ENCODE data around the gene PREX1. TPM values are rescaled to one million over a fixed set of nuclear protein-coding genes. Genes with fewer than 3 reads are reported as not detected.
A peak's percentile ranks its signal among the peaks of the same experiment; 100 is the strongest.

The PREX1 gene
- total RNA-seq, 1 donor = 14.1 TPM

- Histone ChIP-seq H3K27ac (ENCODE audit: low read depth, low read length) (no peak overlapping the region), H3K4me3 (ENCODE audit: insufficient read depth, low read length) (no peak overlapping the region), H3K79me2 (ENCODE audit: insufficient read depth, low read length) (no peaks in the 10 kb centered on the region), H2AFZ (ENCODE audit: low read length) (no peak overlapping the region), H3K9me3 (ENCODE audit: low read depth, low read length) (peaks cover 3% of the 10 kb centered on the region), H3K36me3 (ENCODE audit: insufficient read depth, low read length) (no peaks in the 10 kb centered on the region), H4K20me1 (ENCODE audit: insufficient read depth, low read length) (no peaks in the 10 kb centered on the region), H3K27me3 (ENCODE audit: insufficient read depth, low read length) (no peaks in the 10 kb centered on the region), H3K4me2 (ENCODE audit: insufficient read depth, low read length) (no peak overlapping the region), H3K4me1 (ENCODE audit: insufficient read depth, low read length) (no peaks in the 10 kb centered on the region)
- no peak for TF ChIP-seq CTCF (IDR thresholded peaks at IDR 0.05; ENCODE audit: extremely low read depth, low read depth, low read length)
- DNase-seq (ENCODE audit: insufficient read length, low spot score, missing footprints) = peak; percentile 47
Measured at GRCh38 chr20:48597521-48598302, 230.1 kb downstream of the PREX1 start.

- Histone ChIP-seq H3K9me3 (ENCODE audit: low read depth, low read length) (peaks cover 3% of the 10 kb centered on the region), H3K4me1 (ENCODE audit: insufficient read depth, low read length) (no peaks in the 10 kb centered on the region), H3K4me2 (ENCODE audit: insufficient read depth, low read length) (no peak overlapping the region), H2AFZ (ENCODE audit: low read length) (no peak overlapping the region), H3K4me3 (ENCODE audit: insufficient read depth, low read length) (no peak overlapping the region), H3K79me2 (ENCODE audit: insufficient read depth, low read length) (no peaks in the 10 kb centered on the region), H3K27ac (ENCODE audit: low read depth, low read length) (no peak overlapping the region), H4K20me1 (ENCODE audit: insufficient read depth, low read length) (no peaks in the 10 kb centered on the region), H3K36me3 (ENCODE audit: insufficient read depth, low read length) (no peaks in the 10 kb centered on the region), H3K27me3 (ENCODE audit: insufficient read depth, low read length) (no peaks in the 10 kb centered on the region)
- no peak for TF ChIP-seq CTCF (IDR thresholded peaks at IDR 0.05; ENCODE audit: extremely low read depth, low read depth, low read length)
- no peak for DNase-seq (ENCODE audit: insufficient read length, low spot score, missing footprints)
Measured at GRCh38 chr20:48596334-48596898, 231.4 kb downstream of the PREX1 start.

DNA sequence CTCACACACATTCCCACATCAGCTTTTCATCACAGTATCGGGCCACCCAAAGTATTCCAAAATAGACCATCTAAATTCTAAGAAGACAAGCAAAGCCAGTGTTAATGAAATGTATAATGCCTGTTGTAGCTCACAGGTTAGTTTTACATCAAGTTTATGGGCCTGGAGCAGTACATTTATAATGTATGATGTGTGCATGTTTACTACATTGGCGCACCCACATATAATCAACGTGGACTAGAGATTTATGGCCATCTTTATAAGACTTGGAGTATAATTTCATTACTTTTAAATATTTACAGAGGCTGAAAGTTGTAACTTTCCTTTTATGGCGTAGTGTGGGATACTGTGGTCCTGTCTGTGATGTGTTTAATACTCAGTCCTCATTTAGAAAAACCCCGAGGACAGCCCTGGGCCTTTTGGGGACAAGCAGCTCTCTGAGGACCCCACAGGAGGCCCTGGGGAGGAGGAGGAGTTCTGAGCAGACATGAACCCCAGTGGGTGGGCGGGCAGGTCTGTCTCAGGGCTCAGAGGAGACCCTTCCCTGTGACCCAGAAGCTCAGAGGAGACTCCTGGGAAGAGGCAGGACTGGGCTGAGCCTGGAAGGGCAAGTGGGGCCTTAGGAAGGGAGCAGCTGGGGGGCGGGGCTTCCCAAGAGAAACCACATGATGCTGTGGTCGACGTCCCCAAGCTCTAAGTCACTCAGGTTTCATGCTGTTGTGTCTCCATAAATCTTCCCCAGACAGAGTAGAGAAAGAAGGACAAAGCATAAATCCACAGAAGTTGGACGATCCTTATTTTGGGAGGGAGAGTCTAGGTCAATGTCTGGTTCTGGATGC lies 232.1 kb downstream of the PREX1 start:
- TF ChIP-seq CTCF (IDR thresholded peaks at IDR 0.05; ENCODE audit: extremely low read depth, low read depth, low read length) = no peak
- no peak overlapping the region for H3K4me3 ChIP-seq (ENCODE audit: insufficient read depth, low read length)
- no peak overlapping the region for H3K27ac ChIP-seq (ENCODE audit: low read depth, low read length)
- H2AFZ ChIP-seq (ENCODE audit: low read length) = no peak overlapping the region
- no peaks in the 10 kb centered on the region for H3K79me2 ChIP-seq (ENCODE audit: insufficient read depth, low read length)
- H3K36me3 ChIP-seq (ENCODE audit: insufficient read depth, low read length) = no peaks in the 10 kb centered on the region
- no peaks in the 10 kb centered on the region for H4K20me1 ChIP-seq (ENCODE audit: insufficient read depth, low read length)
- no peak overlapping the region for H3K4me2 ChIP-seq (ENCODE audit: insufficient read depth, low read length)
- no peaks in the 10 kb centered on the region for H3K27me3 ChIP-seq (ENCODE audit: insufficient read depth, low read length)
- H3K9me3 ChIP-seq (ENCODE audit: low read depth, low read length) = peaks cover 3% of the 10 kb centered on the region
- no peaks in the 10 kb centered on the region for H3K4me1 ChIP-seq (ENCODE audit: insufficient read depth, low read length)
- DNase-seq (ENCODE audit: insufficient read length, low spot score, missing footprints) = no peak

- TF ChIP-seq CTCF (IDR thresholded peaks at IDR 0.05; ENCODE audit: extremely low read depth, low read depth, low read length) = no peak
- H2AFZ ChIP-seq (ENCODE audit: low read length) = no peak overlapping the region
Measured at GRCh38 chr20:48594533-48594932, 233.3 kb downstream of the PREX1 start.

More at GRCh38 chr20:48594533-48594932, 233.3 kb downstream of the PREX1 start:
- Histone ChIP-seq H3K27me3 (ENCODE audit: insufficient read depth, low read length) (no peaks in the 10 kb centered on the region), H3K27ac (ENCODE audit: low read depth, low read length) (no peak overlapping the region), H3K9me3 (ENCODE audit: low read depth, low read length) (peaks cover 3% of the 10 kb centered on the region), H3K36me3 (ENCODE audit: insufficient read depth, low read length) (no peaks in the 10 kb centered on the region), H3K4me3 (ENCODE audit: insufficient read depth, low read length) (no peak overlapping the region), H4K20me1 (ENCODE audit: insufficient read depth, low read length) (no peaks in the 10 kb centered on the region), H3K79me2 (ENCODE audit: insufficient read depth, low read length) (no peaks in the 10 kb centered on the region), H3K4me2 (ENCODE audit: insufficient read depth, low read length) (no peak overlapping the region), H3K4me1 (ENCODE audit: insufficient read depth, low read length) (no peaks in the 10 kb centered on the region)
- DNase-seq (ENCODE audit: insufficient read length, low spot score, missing footprints) = no peak

All from osteoblast (primary cell).